Measurements from ENCODE around the gene DCAF12. TPM values are rescaled to one million over a fixed set of nuclear protein-coding genes. Genes with fewer than 3 reads are reported as not detected.

Gene DCAF12
- polyA plus RNA-seq, 2 of the 4 experiments (the other 2 are of a cell fraction), result 28.5 to 56.5 TPM

GRCh38 chr9:34072410-34072809 lies 54.1 kb downstream of the DCAF12 start (continued):
- TF ChIP-seq EHMT2 (IDR thresholded peaks at IDR 0.05; ENCODE audit: low read depth), result no peak
- TF ChIP-seq ZSCAN20 (CRISPR knock-in tag; IDR thresholded peaks at IDR 0.05), result no peak
- TF ChIP-seq MAZ (IDR thresholded peaks at IDR 0.05; ENCODE audit: borderline replicate concordance, low read depth, low read length), result no peak
- TF ChIP-seq EHF (CRISPR knock-in tag; IDR thresholded peaks at IDR 0.05), result no peak

GRCh38 chr9:34070606-34071324 lies 55.7 kb downstream of the DCAF12 start:
- POLR2A ChIA-PET, result no interaction called here
- ATAC-seq (no peak), DNase-seq (ENCODE audit: low read depth in 1 of 2, low spot score in 1 of 2) (no peak), FAIRE-seq (no peak)
- H3K9me3 ChIP-seq, result no peaks in the 10 kb centered on the region
- peaks cover 22% of the 10 kb centered on the region for H3K4me1 ChIP-seq
- no peak overlapping the region for H3K4me3 ChIP-seq
- H3K27ac ChIP-seq, result no peak overlapping the region
- CTCF ChIA-PET, result interaction anchor here (1.1 to 6.8 kb wide), 3 partner anchors 9 to 309 kb away, joined by 3 to 125 read pairs (median 4); no protein-coding TSS in a partner anchor
- 91% methylated on average over 5 of the region's 5 CpGs for WGBS (ENCODE audit: missing lambda C conversion rate)
- no peak for TF ChIP-seq NR3C1 (IDR thresholded peaks at IDR 0.05)
- no peak for TF ChIP-seq ELK1 (IDR thresholded peaks at IDR 0.05; ENCODE audit: low read depth, low read length)
- TF ChIP-seq NPAS2 (CRISPR knock-in tag; IDR thresholded peaks at IDR 0.05; ENCODE audit: borderline replicate concordance), result no peak
- TF ChIP-seq PBX3 (IDR thresholded peaks at IDR 0.05), result no peak
- TF ChIP-seq CHD4 (IDR thresholded peaks at IDR 0.05; ENCODE audit: borderline replicate concordance), result no peak
- TF ChIP-seq EHMT2 (IDR thresholded peaks at IDR 0.05; ENCODE audit: low read depth), result no peak
- TF ChIP-seq CBX8 (IDR thresholded peaks at IDR 0.05), result no peak
- no peak for TF ChIP-seq ATOH8 (CRISPR knock-in tag; IDR thresholded peaks at IDR 0.05; ENCODE audit: low read depth)
- no peak overlapping the region for H3K4me2 ChIP-seq

GRCh38 chr9:34069831-34070230 lies 56.7 kb downstream of the DCAF12 start:
- WGBS (ENCODE audit: missing lambda C conversion rate), result 87% methylated on average over 6 of the region's 6 CpGs
- Histone ChIP-seq H3K4me3 (no peak overlapping the region), H3K27ac (no peak overlapping the region), H3K4me1 (peaks cover 22% of the 10 kb centered on the region), H3K4me2 (no peak overlapping the region), H3K9me3 (no peaks in the 10 kb centered on the region)
- ATAC-seq, result no peak
- TF ChIP-seq BHLHE40 (IDR thresholded peaks at IDR 0.05; ENCODE audit: low read depth, low read length), result no peak
- no peak for TF ChIP-seq GATA3 (IDR thresholded peaks at IDR 0.05; ENCODE audit: borderline replicate concordance)
- TF ChIP-seq HEYL (CRISPR knock-in tag; IDR thresholded peaks at IDR 0.05), result no peak
- TF ChIP-seq PHF8 (IDR thresholded peaks at IDR 0.05; ENCODE audit: borderline replicate concordance, low read depth), result no peak
- no peak for TF ChIP-seq POLR2A (IDR thresholded peaks at IDR 0.05; ENCODE audit: low read length)
- TF ChIP-seq ELK1 (IDR thresholded peaks at IDR 0.05; ENCODE audit: low read depth, low read length), result no peak
- TF ChIP-seq JUN (IDR thresholded peaks at IDR 0.05), result no peak
- no peak for TF ChIP-seq KDM1A (IDR thresholded peaks at IDR 0.05; ENCODE audit: low read depth)
- POLR2A ChIA-PET, result no interaction called here
- CTCF ChIA-PET, result no interaction called here
- DNase-seq (ENCODE audit: low read depth in 1 of 2, low spot score in 1 of 2), result no peak
- FAIRE-seq, result no peak
